GM18507 (cell line): Measurements from ENCODE around the gene TAF11L6.
"Not testable (repeated sequence)": the region's sequence is repeated elsewhere in the genome, so short reads cannot be mapped to it uniquely, and the experiment has no call there.

Source experiments
- DNase-seq: peaks from one replicate; pipeline ENCODE4 v3.0.0; 2011; ENCODE audit warnings: low read depth; ENCODE audit not compliant: insufficient read length; ENCODE audit errors: extremely low spot score
- FAIRE-seq: peaks from 2 replicates; lab custom pipeline; 2011; peaks lifted over from hg19 to GRCh38; lab: Jason Lieb, UNC

The TAF11L6 gene

GRCh38 chr5:17528369-17528768, at the start of gene TAF11L6:
Gene TAF11L6, plus strand, starts transcription at chr5:17528669.
- not testable (repeated sequence) for FAIRE-seq, DNase-seq

GRCh38 chr5:17481378-17481777, 47.1 kb upstream of the TAF11L6 start:
- DNase-seq, result no peak
- no peak for FAIRE-seq

GRCh38 chr5:17482790-17483189, 45.7 kb upstream of the TAF11L6 start:
- DNase-seq, result no peak
- FAIRE-seq, result no peak

- not testable (repeated sequence) for DNase-seq, FAIRE-seq
Measured at GRCh38 chr5:17486464-17487173, 41.9 kb upstream of the TAF11L6 start.

GRCh38 chr5:17487174-17487512, 41.3 kb upstream of the TAF11L6 start:
- FAIRE-seq (no peak), DNase-seq (no peak)

- not testable (repeated sequence) for DNase-seq, FAIRE-seq
Measured at GRCh38 chr5:17491257-17491656, 37.2 kb upstream of the TAF11L6 start.

GRCh38 chr5:17492770-17493169, 35.7 kb upstream of the TAF11L6 start:
- DNase-seq, result no peak
- no peak for FAIRE-seq

- no peak for FAIRE-seq
- DNase-seq, result no peak
Measured at GRCh38 chr5:17497446-17497845, 31.0 kb upstream of the TAF11L6 start.

- not testable (repeated sequence) for DNase-seq, FAIRE-seq
Measured at GRCh38 chr5:17497931-17498330, 30.5 kb upstream of the TAF11L6 start, which contains the start of gene TAF11L2. Gene TAF11L2, plus strand, starts transcription at chr5:17498231.

GRCh38 chr5:17511775-17512325, 16.6 kb upstream of the TAF11L6 start:
- DNase-seq, result no peak
- no peak for FAIRE-seq

- DNase-seq, FAIRE-seq: not testable (repeated sequence)
Measured at GRCh38 chr5:17517526-17517925, 10.9 kb upstream of the TAF11L6 start.

GRCh38 chr5:17518067-17518466, 10.4 kb upstream of the TAF11L6 start, which contains the start of gene TAF11L3:
Gene TAF11L3, plus strand, starts transcription at chr5:17518367.
- not testable (repeated sequence) for DNase-seq, FAIRE-seq

- DNase-seq, FAIRE-seq: not testable (repeated sequence)
Measured at GRCh38 chr5:17519508-17519907, 9.0 kb upstream of the TAF11L6 start.

- FAIRE-seq, result not testable (repeated sequence)
Measured at GRCh38 chr5:17521501-17521900, 7.0 kb upstream of the TAF11L6 start, which contains the start of gene TAF11L4. Gene TAF11L4, plus strand, starts transcription at chr5:17521801.

GRCh38 chr5:17524935-17525334, 3.5 kb upstream of the TAF11L6 start, which contains the start of gene TAF11L5:
Gene TAF11L5, plus strand, starts transcription at chr5:17525235.
- DNase-seq, FAIRE-seq: not testable (repeated sequence)

More at GRCh38 chr5:17521501-17521900, 7.0 kb upstream of the TAF11L6 start, which contains the start of gene TAF11L4:
- DNase-seq, result not testable (repeated sequence)

GRCh38 chr5:17526504-17526903, 2.0 kb upstream of the TAF11L6 start:
- FAIRE-seq, DNase-seq: not testable (repeated sequence)
